ENCODE data around the gene TRABD2A.

Gene TRABD2A

GRCh38 chr2:84849271-84849952, 31.5 kb downstream of the TRABD2A start:
- peak; percentile 15 to 55 for DNase-seq

- no peak for DNase-seq
Observed at GRCh38 chr2:84847326-84848050, 33.4 kb downstream of the TRABD2A start.

- DNase-seq = no peak
Observed at GRCh38 chr2:84846741-84847142, 34.1 kb downstream of the TRABD2A start.

- no peak for DNase-seq
Observed at GRCh38 chr2:84846041-84846663, 34.7 kb downstream of the TRABD2A start.

GRCh38 chr2:84844141-84844540, 36.7 kb downstream of the TRABD2A start:
- DNase-seq = no peak

GRCh38 chr2:84841577-84841976, 39.3 kb downstream of the TRABD2A start:
- DNase-seq = peak in 1 of 2 experiments; percentile 9

- no peak for DNase-seq
Observed at GRCh38 chr2:84840306-84840705, 40.6 kb downstream of the TRABD2A start.

- DNase-seq = no peak
Observed at GRCh38 chr2:84839851-84840250, 41.0 kb downstream of the TRABD2A start.

GRCh38 chr2:84838434-84839145, 42.3 kb downstream of the TRABD2A start:
- no peak for DNase-seq

GRCh38 chr2:84836215-84836614, 44.7 kb downstream of the TRABD2A start:
- no peak for DNase-seq

- no peak for DNase-seq
Observed at GRCh38 chr2:84833481-84834150, 47.3 kb downstream of the TRABD2A start.

GRCh38 chr2:84832772-84833461, 48.0 kb downstream of the TRABD2A start:
- DNase-seq = no peak

GRCh38 chr2:84830758-84831500, 50.0 kb downstream of the TRABD2A start:
- DNase-seq = no peak

- DNase-seq = no peak
Observed at GRCh38 chr2:84830095-84830494, 50.8 kb downstream of the TRABD2A start.

GRCh38 chr2:84829693-84830092, 51.2 kb downstream of the TRABD2A start:
- no peak for DNase-seq

- DNase-seq = no peak
Observed at GRCh38 chr2:84827978-84828575, 52.8 kb downstream of the TRABD2A start.

GRCh38 chr2:84823788-84824187, 57.1 kb downstream of the TRABD2A start:
- no peak for DNase-seq

- DNase-seq = no peak
Observed at GRCh38 chr2:84823229-84823628, 57.7 kb downstream of the TRABD2A start.

GRCh38 chr2:84821806-84822205, 59.1 kb downstream of the TRABD2A start:
- no peak for DNase-seq

GRCh38 chr2:84817239-84817655, 63.6 kb downstream of the TRABD2A start:
- no peak for DNase-seq

GRCh38 chr2:84816426-84817026, 64.4 kb downstream of the TRABD2A start:
- DNase-seq = no peak

Measured in NCI-H2081 (cell line).